Neural progenitor cell (in vitro differentiated cells): ENCODE measurements around the gene ANKRD42. TPM values are rescaled to one million over a fixed set of nuclear protein-coding genes. Genes with fewer than 3 reads are reported as not detected.

ENCODE experiments used
- DNase-seq: peaks from one replicate; pipeline ENCODE4 v3.0.0-alpha.2; 2016; ENCODE audit warnings: low spot score
- H2AFZ ChIP-seq: fragments of 200-600 bp; sonication (generic); replicated peaks from 2 replicates; pipeline ENCODE4 v1.6.1; 2016; ENCODE audit warnings: antibody characterized with exemption
- H3F3A ChIP-seq: fragments of 200-600 bp; sonication (generic); 2 replicates; pipeline ENCODE4 v1.6.1; 2016; ENCODE audit warnings: antibody characterized with exemption, low read depth
- H3K27ac ChIP-seq: fragments of 200-600 bp; sonication (generic); 2 replicates; pipeline ENCODE4 v1.5.1; 2016; ENCODE audit warnings: mild to moderate bottlenecking
- H3K27me3 ChIP-seq: fragments of 200-600 bp; sonication (generic); 2 replicates; pipeline ENCODE4 v1.6.1; 2016; ENCODE audit warnings: mild to moderate bottlenecking, moderate library complexity
- H3K36me3 ChIP-seq: fragments of 200-600 bp; sonication (generic); 2 replicates; pipeline ENCODE4 v1.5.1; 2016
- H3K4me1 ChIP-seq: fragments of 200-600 bp; sonication (generic); 2 replicates; pipeline ENCODE4 v1.6.1; 2016; ENCODE audit warnings: mixed run types
- H3K4me2 ChIP-seq: fragments of 200-600 bp; sonication (generic); 2 replicates; pipeline ENCODE4 v1.6.1; 2016
- H3K4me3 ChIP-seq: fragments of 200-600 bp; sonication (generic); 2 replicates; pipeline ENCODE4 v1.5.1; 2016
- H3K79me2 ChIP-seq: fragments of 200-600 bp; sonication (generic); 2 replicates; pipeline ENCODE4 v1.6.1; 2016; ENCODE audit warnings: low read depth
- H3K9ac ChIP-seq: fragments of 200-600 bp; sonication (generic); 2 replicates; pipeline ENCODE4 v1.6.1; 2016
- H3K9me3 ChIP-seq: fragments of 200-600 bp; sonication (generic); 2 replicates; pipeline ENCODE4 v1.5.1; 2016; ENCODE audit warnings: low read depth
- H4K20me1 ChIP-seq: fragments of 200-600 bp; sonication (generic); 2 replicates; pipeline ENCODE4 v1.6.1; 2016; ENCODE audit warnings: low read depth
- H3K27ac Mint-ChIP-seq: 3 replicates; pipeline ENCODE4 v1.8.0; 2021; ENCODE audit warnings: mixed read lengths
- H3K27me3 Mint-ChIP-seq: 2 replicates; pipeline ENCODE4 v1.8.0; 2022; ENCODE audit warnings: low read depth, mild to moderate bottlenecking, inconsistent platforms, moderate library complexity, mixed read lengths; ENCODE audit not compliant: insufficient read depth
- H3K36me3 Mint-ChIP-seq: 3 replicates; pipeline ENCODE4 v1.8.0; 2021; ENCODE audit warnings: mixed read lengths
- H3K4me1 Mint-ChIP-seq: 3 replicates; pipeline ENCODE4 v1.8.0; 2021; ENCODE audit warnings: mixed read lengths
- H3K4me3 Mint-ChIP-seq: 3 replicates; pipeline ENCODE4 v1.8.0; 2021; ENCODE audit warnings: mild to moderate bottlenecking, moderate library complexity, mixed read lengths
- H3K9me3 Mint-ChIP-seq: 3 replicates; pipeline ENCODE4 v1.8.0; 2020; ENCODE audit warnings: mixed read lengths
- CTCF ChIP-seq: fragments of 200-600 bp; sonication (generic); IDR thresholded peaks from 2 replicates; pipeline ENCODE4 v1.5.1; 2017; ENCODE audit warnings: antibody characterized with exemption, mild to moderate bottlenecking
- EZH2 ChIP-seq: fragments of 200-600 bp; sonication (generic); IDR thresholded peaks from 2 replicates; pipeline ENCODE4 v1.6.1; 2017; ENCODE audit warnings: antibody characterized with exemption, mild to moderate bottlenecking, moderate library complexity
- EZH2phosphoT487 ChIP-seq: fragments of 200-600 bp; sonication (generic); IDR thresholded peaks from 2 replicates; pipeline ENCODE4 v1.6.1; 2017; ENCODE audit warnings: antibody characterized with exemption
- total RNA-seq: library from RNA; depleted of rRNA; stranded (reverse); fragments of >200 nt; gene quantifications from 2 replicates; pipeline ENCODE4 v1.2.3, GENCODE V29; 2015; ENCODE audit warnings: low replicate concordance

Gene ANKRD42
- total RNA-seq, 1 donor from 2014 or later: 4.4 TPM

GRCh38 chr11:83223457-83223856 lies 29.9 kb downstream of the ANKRD42 start:
- Histone ChIP-seq H3K27ac (no peak overlapping the region), H3K27me3 (no peaks in the 10 kb centered on the region), H3K4me2 (no peak overlapping the region), H3K9ac (no peak overlapping the region), H2AFZ (no peak overlapping the region), H3K79me2 (no peaks in the 10 kb centered on the region), H3K4me3 (no peak overlapping the region), H3F3A (no peaks in the 10 kb centered on the region), H4K20me1 (no peaks in the 10 kb centered on the region), H3K36me3 (no peaks in the 10 kb centered on the region), H3K4me1 (no peaks in the 10 kb centered on the region), H3K9me3 (no peaks in the 10 kb centered on the region)
- TF ChIP-seq EZH2phosphoT487: no peak
- no peak for TF ChIP-seq CTCF
- TF ChIP-seq EZH2: no peak
- Mint-ChIP-seq H3K9me3 (no peaks in the 10 kb centered on the region), H3K4me3 (no peak overlapping the region), H3K4me1 (no peaks in the 10 kb centered on the region), H3K36me3 (no peaks in the 10 kb centered on the region), H3K27me3 (no peaks in the 10 kb centered on the region), H3K27ac (no peak overlapping the region)
- DNase-seq: no peak

- TF ChIP-seq EZH2phosphoT487 (no peak), CTCF (no peak), EZH2 (no peak)
- Mint-ChIP-seq H3K27ac (no peak overlapping the region), H3K4me1 (no peaks in the 10 kb centered on the region), H3K4me3 (no peak overlapping the region), H3K9me3 (no peaks in the 10 kb centered on the region), H3K36me3 (no peaks in the 10 kb centered on the region), H3K27me3 (no peaks in the 10 kb centered on the region)
- Histone ChIP-seq H3K9me3 (no peaks in the 10 kb centered on the region), H3K27me3 (no peaks in the 10 kb centered on the region), H3F3A (no peaks in the 10 kb centered on the region), H3K9ac (no peak overlapping the region), H4K20me1 (no peaks in the 10 kb centered on the region), H3K4me3 (no peak overlapping the region), H2AFZ (no peak overlapping the region), H3K27ac (no peak overlapping the region), H3K4me2 (no peak overlapping the region), H3K79me2 (no peaks in the 10 kb centered on the region), H3K36me3 (no peaks in the 10 kb centered on the region), H3K4me1 (no peaks in the 10 kb centered on the region)
- DNase-seq: no peak
Measured at GRCh38 chr11:83235825-83236224, 42.3 kb downstream of the ANKRD42 start.

- Histone ChIP-seq H3K4me2 (no peak overlapping the region), H3F3A (no peaks in the 10 kb centered on the region), H3K9me3 (no peaks in the 10 kb centered on the region), H3K4me3 (no peak overlapping the region), H4K20me1 (no peaks in the 10 kb centered on the region), H3K4me1 (no peaks in the 10 kb centered on the region), H3K27me3 (no peaks in the 10 kb centered on the region), H3K79me2 (no peaks in the 10 kb centered on the region), H2AFZ (no peak overlapping the region), H3K9ac (no peak overlapping the region), H3K36me3 (no peaks in the 10 kb centered on the region), H3K27ac (no peak overlapping the region)
- H3K4me1 Mint-ChIP-seq: no peaks in the 10 kb centered on the region
- no peaks in the 10 kb centered on the region for H3K9me3 Mint-ChIP-seq
- no peaks in the 10 kb centered on the region for H3K27me3 Mint-ChIP-seq
- no peak overlapping the region for H3K4me3 Mint-ChIP-seq
- H3K27ac Mint-ChIP-seq: no peak overlapping the region
- H3K36me3 Mint-ChIP-seq: peaks cover 3% of the 10 kb centered on the region
- TF ChIP-seq EZH2 (no peak), CTCF (no peak), EZH2phosphoT487 (no peak)
- DNase-seq: no peak
Measured at GRCh38 chr11:83238111-83238510, 44.6 kb downstream of the ANKRD42 start.
